Measurements from ENCODE around the gene STYK1.
"Not testable (repeated sequence)": the region's sequence is repeated elsewhere in the genome, so short reads cannot be mapped to it uniquely, and the experiment has no call there.

The STYK1 gene

GRCh38 chr12:10663869-10664268, 10.0 kb downstream of the STYK1 start:
- TF ChIP-seq CTCF (IDR thresholded peaks at IDR 0.05; ENCODE audit: low read depth, low read length, missing control alignments) = no peak
- DNase-seq (ENCODE audit: low read depth) = no peak
- no peak overlapping the region for H3K4me3 ChIP-seq (ENCODE audit: low read depth, low read length)

GRCh38 chr12:10661338-10661737, 12.5 kb downstream of the STYK1 start:
- H3K4me3 ChIP-seq (ENCODE audit: low read depth, low read length) = no peak overlapping the region
- DNase-seq (ENCODE audit: low read depth) = no peak
- TF ChIP-seq CTCF (IDR thresholded peaks at IDR 0.05; ENCODE audit: low read depth, low read length, missing control alignments) = no peak

GRCh38 chr12:10654003-10654402, 19.8 kb downstream of the STYK1 start:
- TF ChIP-seq CTCF (IDR thresholded peaks at IDR 0.05; ENCODE audit: low read depth, low read length, missing control alignments) = no peak
- DNase-seq (ENCODE audit: low read depth) = no peak
- no peak overlapping the region for H3K4me3 ChIP-seq (ENCODE audit: low read depth, low read length)

- H3K4me3 ChIP-seq (ENCODE audit: low read depth, low read length) = no peak overlapping the region
- no peak for DNase-seq (ENCODE audit: low read depth)
- no peak for TF ChIP-seq CTCF (IDR thresholded peaks at IDR 0.05; ENCODE audit: low read depth, low read length, missing control alignments)
Measured at GRCh38 chr12:10652192-10652591, 21.7 kb downstream of the STYK1 start.

GRCh38 chr12:10646576-10646975, 27.3 kb downstream of the STYK1 start:
- DNase-seq (ENCODE audit: low read depth); H3K4me3 ChIP-seq (ENCODE audit: low read depth, low read length): not testable (repeated sequence)

GRCh38 chr12:10645910-10646309, 27.9 kb downstream of the STYK1 start:
- no peak for TF ChIP-seq CTCF (IDR thresholded peaks at IDR 0.05; ENCODE audit: low read depth, low read length, missing control alignments)
- no peak for DNase-seq (ENCODE audit: low read depth)
- H3K4me3 ChIP-seq (ENCODE audit: low read depth, low read length) = no peak overlapping the region

GRCh38 chr12:10641735-10642500, 31.9 kb downstream of the STYK1 start:
- DNase-seq (ENCODE audit: low read depth) = no peak
- TF ChIP-seq CTCF (IDR thresholded peaks at IDR 0.05; ENCODE audit: low read depth, low read length, missing control alignments) = no peak
- no peak overlapping the region for H3K4me3 ChIP-seq (ENCODE audit: low read depth, low read length)

Measured in GM12864 (cell line).